HepG2 (cell line): ENCODE data around the gene IHH. TPM values are rescaled to one million over a fixed set of nuclear protein-coding genes. Genes with fewer than 3 reads are reported as not detected.
A peak's percentile ranks its signal among the peaks of the same experiment; 100 is the strongest.

Source experiments
- ATAC-seq: fragments of 200-7000 bp; cut with Tn5 transposase; 3 replicates; pipeline ENCODE4 v1.9.1; 2020; ENCODE audit warnings: mild to moderate bottlenecking, moderate library complexity
- BruUV-seq: library from RNA; stranded (reverse); fragments of 400-500 nt; replicated peaks from 2 replicates; lab custom pipeline; 2021; lab: Mats Ljungman, UMichigan
- CTCF ChIA-PET: fragments of 300-600 bp; formaldehyde crosslinking; extraction: SDS; loops from one replicate; lab custom pipeline; 2021; ENCODE audit warnings: low total read pairs, inconsistent platforms, low intra/inter-chr PET ratio; lab: Yijun Ruan, JAX
- POLR2A ChIA-PET: fragments of 350-600 bp; sonication (Branson Sonifier 250); formaldehyde crosslinking; loops from one replicate; lab custom pipeline; 2020; ENCODE audit warnings: antibody characterized with exemption, inconsistent platforms; lab: Yijun Ruan, JAX
- DNase-seq: peaks from one replicate; pipeline ENCODE4 v3.0.0-alpha.2; 2015; ENCODE audit warnings: low spot score
- FAIRE-seq: peaks from 3 replicates; lab custom pipeline; 2011; peaks lifted over from hg19 to GRCh38; lab: Jason Lieb, UNC
- H2AFZ ChIP-seq: one replicate; pipeline ENCODE4 v1.6.1; 2011; ENCODE audit warnings: low read length, inconsistent platforms
- H3K27ac ChIP-seq: fragments of 300-600 bp; 3 replicates; pipeline ENCODE4 v1.8.0; 2011; ENCODE audit warnings: mixed run types, mild to moderate bottlenecking, mixed read lengths, low read length, inconsistent platforms; ENCODE audit not compliant: insufficient read depth; ENCODE audit errors: extremely low read length
- H3K27me3 ChIP-seq, 2 experiments: fragments of 200-600 bp in 1 of 2; 2 replicates in 1 of 2; 3 replicates in 1 of 2; pipeline versions ENCODE4 v1.6.0 to v1.8.0; 2011; ENCODE audit warnings: low read length in 2 of 2, mild to moderate bottlenecking in 2 of 2, moderate library complexity in 2 of 2, inconsistent platforms in 1 of 2; ENCODE audit not compliant: insufficient read depth in 2 of 2, control insufficient read depth in 1 of 2
- H3K36me3 ChIP-seq, 2 experiments: fragments of 200-600 bp in 1 of 2; replicated peaks in 1 of 2; 2 replicates in 1 of 2; 3 replicates in 1 of 2; pipeline versions ENCODE4 v1.5.1 to v1.8.0; 2011; ENCODE audit warnings: low read length in 2 of 2, inconsistent platforms in 1 of 2; ENCODE audit not compliant: insufficient read depth in 2 of 2, control insufficient read depth in 1 of 2
- H3K4me1 ChIP-seq: 2 replicates; pipeline ENCODE4 v1.5.1; 2012; ENCODE audit warnings: low read length, inconsistent platforms; ENCODE audit not compliant: insufficient read depth
- H3K4me2 ChIP-seq: 2 replicates; pipeline ENCODE4 v1.6.0; 2011; ENCODE audit warnings: low read depth, low read length, inconsistent platforms
- H3K4me3 ChIP-seq, 3 experiments: fragments of 200-600 bp in 1 of 3; sonication (generic), shearing (Covaris generic) in 1 of 3; replicated peaks in 1 of 3; 2 replicates each; pipeline ENCODE4 v1.5.1; 2011 to 2016; ENCODE audit warnings: low read length in 3 of 3, inconsistent platforms in 2 of 3, low read depth in 2 of 3, mild to moderate bottlenecking in 2 of 3, control low read depth in 1 of 3, mixed read lengths in 1 of 3; ENCODE audit not compliant: insufficient read depth in 1 of 3
- H3K79me2 ChIP-seq: one replicate; pipeline ENCODE4 v1.6.1; 2011; ENCODE audit warnings: low read length, inconsistent platforms; ENCODE audit not compliant: insufficient read depth
- H3K9ac ChIP-seq: 2 replicates; pipeline ENCODE4 v1.6.0; 2011; ENCODE audit warnings: mild to moderate bottlenecking, low read depth, low read length, inconsistent platforms; ENCODE audit not compliant: insufficient read depth
- H3K9me3 ChIP-seq: 2 replicates; pipeline ENCODE4 v1.5.1; 2012; ENCODE audit warnings: mild to moderate bottlenecking, low read length
- H4K20me1 ChIP-seq: 2 replicates; pipeline ENCODE4 v1.6.0; 2011; ENCODE audit warnings: inconsistent platforms, mild to moderate bottlenecking, low read length, moderate library complexity; ENCODE audit not compliant: insufficient read depth
- MYNN ChIP-seq: sonication (generic); formaldehyde crosslinking; IDR thresholded peaks from 2 replicates; pipeline ENCODE4 v1.4.0; 2020; ENCODE audit warnings: mild to moderate bottlenecking, low read depth, missing genetic modification reagents
- NFIB ChIP-seq: sonication (generic); formaldehyde crosslinking; IDR thresholded peaks from 2 replicates; pipeline ENCODE4 v1.9.0; 2021; ENCODE audit warnings: missing genetic modification reagents, mild to moderate bottlenecking, borderline replicate concordance
- ZNF17 ChIP-seq: sonication (generic); formaldehyde crosslinking; IDR thresholded peaks from 2 replicates; pipeline ENCODE4 v1.5.0; 2020; ENCODE audit warnings: mild to moderate bottlenecking, missing genetic modification reagents
- ZNF557 ChIP-seq: sonication (generic); formaldehyde crosslinking; IDR thresholded peaks from 2 replicates; pipeline ENCODE4 v1.4.0; 2020; ENCODE audit warnings: missing genetic modification reagents
- ZNF572 ChIP-seq: sonication (generic); formaldehyde crosslinking; IDR thresholded peaks from 2 replicates; pipeline ENCODE4 v1.5.1; 2020; ENCODE audit warnings: mild to moderate bottlenecking, missing genetic modification reagents
- ZNF737 ChIP-seq: sonication (generic); formaldehyde crosslinking; IDR thresholded peaks from 2 replicates; pipeline ENCODE4 v1.5.0; 2020; ENCODE audit warnings: missing genetic modification reagents, mild to moderate bottlenecking, borderline replicate concordance
- WGBS: methylation state at CpG from one replicate; pipeline ENCODE4 v1.1.6; 2017; ENCODE audit warnings: low lambda C conversion rate; 5-methylcytosine and 5-hydroxymethylcytosine counted together
- in situ Hi-C: cut with HindIII; loops from 2 replicates; pipeline ENCODE4 v1.10.0; 2017; ENCODE audit warnings: low pct_unique_long_range_greater_than_20kb; ENCODE audit not compliant: extremely low pct_ligation_motif_present
- intact Hi-C: fragments of 100-400 bp; cut with micrococcal nuclease; formaldehyde crosslinking; loops from one replicate; pipeline ENCODE4 v1.10.0; 2022; ENCODE audit not compliant: unreplicated experiment
- polyA plus RNA-seq, 8 experiments: library from polyadenylated mRNA; depleted of rRNA in 3 of 8; stranded (reverse) in 7 of 8; unstranded in 1 of 8; fragments of >200 nt; fragmentation: Illumina TruSeq in 4 of 8; extraction: Trizol in 4 of 8; gene quantifications; 2 replicates each; pipeline versions ENCODE4 v1.2.1 to v1.2.3, GENCODE V29; 2011 to 2016; ENCODE audit warnings: low read depth in 4 of 8, missing spikeins in 1 of 8, mixed read lengths in 1 of 8; ENCODE audit not compliant: insufficient read depth in 1 of 8
- total RNA-seq, 5 experiments: library from RNA; depleted of rRNA; stranded (reverse); fragments of >200 nt; fragmentation: Illumina TruSeq; extraction: Trizol; gene quantifications; 2 replicates each; pipeline ENCODE4 v1.2.3, GENCODE V29; 2016; ENCODE audit warnings: low read depth in 1 of 5
- TF ChIP-seq, protein P1 (sequence below): sonication (generic); formaldehyde crosslinking; IDR thresholded peaks from 2 replicates; pipeline ENCODE4 v1.4.0; 2020; ENCODE audit warnings: mild to moderate bottlenecking, missing genetic modification reagents
- TF ChIP-seq, protein P2 (sequence below): sonication (generic); formaldehyde crosslinking; IDR thresholded peaks from 2 replicates; pipeline ENCODE4 v1.8.0; 2022; ENCODE audit warnings: missing genetic modification reagents, low read depth, mild to moderate bottlenecking, borderline replicate concordance
- TF ChIP-seq, protein P3 (sequence below): sonication (generic); formaldehyde crosslinking; IDR thresholded peaks from 2 replicates; pipeline ENCODE4 v1.5.0; 2020; ENCODE audit warnings: missing genetic modification reagents

IHH gene
- total and polyA plus RNA-seq, 2 of the 13 experiments (the other 11 are each of a cell fraction or from before 2014, with no cell fraction given) = 0.42 TPM; not detected in 1

DNA sequence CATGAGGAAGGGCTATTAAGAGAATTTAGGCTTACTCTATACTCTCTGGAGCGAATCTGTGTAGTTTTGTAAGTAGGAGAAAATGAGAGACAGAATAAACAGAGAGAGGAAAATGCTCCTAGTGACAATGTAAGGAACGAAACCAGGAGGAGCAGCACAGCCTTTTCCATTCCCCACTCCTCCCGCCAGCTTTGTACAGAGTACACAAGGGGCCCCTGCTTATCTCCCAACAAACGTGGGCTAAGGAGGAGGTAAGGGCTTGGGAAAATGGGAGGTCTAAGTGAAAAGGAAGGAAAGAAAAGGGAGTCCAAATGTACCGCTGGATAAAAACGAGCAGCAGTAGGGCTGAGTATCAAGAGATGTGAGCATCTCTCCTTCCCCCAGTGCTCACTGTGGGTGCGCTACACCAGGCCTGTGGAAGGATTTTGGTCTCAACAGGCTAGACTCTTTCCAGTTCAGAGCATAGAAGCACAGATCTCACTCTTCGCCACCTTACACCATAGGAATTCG, 12.1 kb upstream of the IHH start:
- H3K36me3 ChIP-seq = peaks cover 15 to 23% of the 10 kb centered on the region in 2 experiments

More for the DNA sequence above, 12.1 kb upstream of the IHH start:
- Histone ChIP-seq H3K9me3 (no peaks in the 10 kb centered on the region), H3K4me3 (no peak overlapping the region), H3K79me2 (no peaks in the 10 kb centered on the region), H3K4me2 (no peak overlapping the region), H3K4me1 (peaks cover 49% of the 10 kb centered on the region), H3K27me3 (no peaks in the 10 kb centered on the region), H4K20me1 (peaks cover 4% of the 10 kb centered on the region; the same call in 1 of the 2 replicates), H3K9ac (no peak overlapping the region), H2AFZ (no peak overlapping the region), H3K27ac (no peak overlapping the region)
- intact Hi-C loops = loop anchor here (1.0 kb wide), 2 partner anchors 32 to 47 kb away; no protein-coding TSS in a partner anchor
- TF ChIP-seq ZNF737 (CRISPR knock-in tag) (no peak), ZNF572 (0 out of 2 replicates have a peak, but pooled peaks have one; percentile 15), MYNN (CRISPR knock-in tag) (0 out of 2 replicates have a peak, but pooled peaks have one; percentile 22), NFIB (CRISPR knock-in tag) (0 out of 2 replicates have a peak, but pooled peaks have one; percentile 34), ZNF17 (CRISPR knock-in tag) (0 out of 2 replicates have a peak, but pooled peaks have one; percentile 48), ZNF557 (CRISPR knock-in tag) (no peak)
- TF ChIP-seq, protein P1, sequence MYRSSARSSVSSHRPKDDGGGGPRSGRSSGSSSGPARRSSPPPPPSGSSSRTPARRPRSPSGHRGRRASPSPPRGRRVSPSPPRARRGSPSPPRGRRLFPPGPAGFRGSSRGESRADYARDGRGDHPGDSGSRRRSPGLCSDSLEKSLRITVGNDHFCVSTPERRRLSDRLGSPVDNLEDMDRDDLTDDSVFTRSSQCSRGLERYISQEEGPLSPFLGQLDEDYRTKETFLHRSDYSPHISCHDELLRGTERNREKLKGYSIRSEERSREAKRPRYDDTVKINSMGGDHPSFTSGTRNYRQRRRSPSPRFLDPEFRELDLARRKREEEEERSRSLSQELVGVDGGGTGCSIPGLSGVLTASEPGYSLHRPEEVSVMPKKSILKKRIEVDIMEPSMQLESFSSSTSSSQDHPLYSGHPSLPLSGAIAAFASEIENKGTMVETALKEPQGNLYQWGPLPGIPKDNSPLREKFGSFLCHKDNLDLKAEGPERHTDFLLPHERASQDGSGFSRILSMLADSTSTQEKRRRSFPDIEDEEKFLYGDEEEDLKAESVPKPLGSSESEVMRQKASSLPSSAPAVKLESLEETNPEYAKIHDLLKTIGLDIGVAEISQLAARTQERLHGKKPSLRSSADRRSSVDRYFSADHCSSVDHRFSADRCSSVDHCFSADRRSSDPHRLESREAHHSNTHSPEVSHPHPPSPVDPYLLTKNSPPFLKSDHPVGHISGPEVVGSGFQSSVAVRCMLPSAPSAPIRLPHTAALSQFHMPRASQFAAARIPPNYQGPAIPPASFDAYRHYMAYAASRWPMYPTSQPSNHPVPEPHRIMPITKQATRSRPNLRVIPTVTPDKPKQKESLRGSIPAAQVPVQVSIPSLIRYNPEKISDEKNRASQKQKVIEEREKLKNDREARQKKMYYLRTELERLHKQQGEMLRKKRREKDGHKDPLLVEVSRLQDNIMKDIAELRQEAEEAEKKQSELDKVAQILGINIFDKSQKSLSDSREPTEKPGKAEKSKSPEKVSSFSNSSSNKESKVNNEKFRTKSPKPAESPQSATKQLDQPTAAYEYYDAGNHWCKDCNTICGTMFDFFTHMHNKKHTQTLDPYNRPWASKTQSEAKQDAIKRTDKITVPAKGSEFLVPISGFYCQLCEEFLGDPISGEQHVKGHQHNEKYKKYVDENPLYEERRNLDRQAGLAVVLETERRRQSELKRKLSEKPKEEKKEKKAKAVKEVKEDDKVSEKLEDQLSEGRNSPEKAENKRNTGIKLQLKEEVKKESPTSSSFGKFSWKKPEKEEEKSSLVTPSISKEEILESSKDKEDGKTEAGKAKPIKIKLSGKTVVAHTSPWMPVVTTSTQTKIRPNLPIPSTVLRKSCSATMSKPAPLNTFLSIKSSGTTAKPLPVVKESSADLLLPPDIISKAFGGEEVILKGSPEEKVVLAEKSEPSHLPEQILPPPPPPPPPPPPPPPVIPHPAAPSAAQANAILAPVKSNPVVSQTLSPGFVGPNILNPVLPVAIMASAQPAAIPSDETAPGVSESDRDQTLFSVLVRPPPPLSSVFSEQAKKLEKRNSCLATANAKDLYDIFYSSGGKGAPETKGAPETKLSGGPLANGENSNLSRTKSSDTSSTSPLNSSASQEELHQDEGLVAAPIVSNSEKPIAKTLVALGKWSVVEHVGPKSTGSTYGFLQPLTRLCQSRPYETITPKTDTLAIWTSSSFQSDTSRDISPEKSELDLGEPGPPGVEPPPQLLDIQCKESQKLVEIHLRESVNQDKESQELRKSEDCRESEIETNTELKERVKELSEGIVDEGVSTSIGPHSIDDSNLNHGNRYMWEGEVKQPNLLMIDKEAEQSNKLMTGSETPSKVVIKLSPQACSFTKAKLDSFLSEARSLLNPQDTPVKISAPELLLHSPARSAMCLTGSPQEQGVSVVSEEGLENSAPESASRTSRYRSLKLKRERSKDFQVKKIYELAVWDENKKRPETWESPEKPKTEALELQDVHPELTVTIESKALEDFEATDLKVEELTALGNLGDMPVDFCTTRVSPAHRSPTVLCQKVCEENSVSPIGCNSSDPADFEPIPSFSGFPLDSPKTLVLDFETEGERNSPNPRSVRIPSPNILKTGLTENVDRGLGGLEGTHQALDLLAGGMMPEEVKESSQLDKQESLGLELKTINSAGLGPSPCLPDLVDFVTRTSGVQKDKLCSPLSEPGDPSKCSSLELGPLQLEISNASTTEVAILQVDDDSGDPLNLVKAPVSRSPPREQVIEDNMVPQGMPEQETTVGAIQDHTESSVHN (CRISPR knock-in tag) = no peak
- TF ChIP-seq, protein P2, sequence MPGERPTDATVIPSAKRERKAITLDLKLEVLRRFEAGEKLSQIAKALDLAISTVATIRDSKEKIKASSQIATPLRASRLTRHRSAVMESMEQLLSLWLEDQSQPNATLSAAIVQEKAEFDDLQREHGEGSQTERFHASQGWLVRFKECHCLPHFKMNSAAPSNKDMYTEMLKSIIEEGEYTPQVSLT (CRISPR knock-in tag) = no peak
- TF ChIP-seq, protein P3, sequence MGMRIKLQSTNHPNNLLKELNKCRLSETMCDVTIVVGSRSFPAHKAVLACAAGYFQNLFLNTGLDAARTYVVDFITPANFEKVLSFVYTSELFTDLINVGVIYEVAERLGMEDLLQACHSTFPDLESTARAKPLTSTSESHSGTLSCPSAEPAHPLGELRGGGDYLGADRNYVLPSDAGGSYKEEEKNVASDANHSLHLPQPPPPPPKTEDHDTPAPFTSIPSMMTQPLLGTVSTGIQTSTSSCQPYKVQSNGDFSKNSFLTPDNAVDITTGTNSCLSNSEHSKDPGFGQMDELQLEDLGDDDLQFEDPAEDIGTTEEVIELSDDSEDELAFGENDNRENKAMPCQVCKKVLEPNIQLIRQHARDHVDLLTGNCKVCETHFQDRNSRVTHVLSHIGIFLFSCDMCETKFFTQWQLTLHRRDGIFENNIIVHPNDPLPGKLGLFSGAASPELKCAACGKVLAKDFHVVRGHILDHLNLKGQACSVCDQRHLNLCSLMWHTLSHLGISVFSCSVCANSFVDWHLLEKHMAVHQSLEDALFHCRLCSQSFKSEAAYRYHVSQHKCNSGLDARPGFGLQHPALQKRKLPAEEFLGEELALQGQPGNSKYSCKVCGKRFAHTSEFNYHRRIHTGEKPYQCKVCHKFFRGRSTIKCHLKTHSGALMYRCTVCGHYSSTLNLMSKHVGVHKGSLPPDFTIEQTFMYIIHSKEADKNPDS = no peak
- 80% methylated on average over 9 of the region's 9 CpGs for WGBS
- CTCF ChIA-PET = interaction anchor here (1.8 to 4.1 kb wide), 5 partner anchors 11 to 83 kb away, joined by 6 to 43 read pairs (median 15); no protein-coding TSS in a partner anchor
- FAIRE-seq (no peak), ATAC-seq (no peak), DNase-seq (no peak)
- BruUV-seq = no TSS peak
- in situ Hi-C loops = no loop called here
- POLR2A ChIA-PET = interaction anchor here (0.7 to 4.7 kb wide), 6 partner anchors 8 to 45 kb away, joined by 3 to 45 read pairs (median 12); partner anchors contain the start of gene IHH
